H9 (cell line): Measurements from ENCODE around the gene BCLAF1. TPM values are rescaled to one million over a fixed set of nuclear protein-coding genes. Genes with fewer than 3 reads are reported as not detected.

ENCODE experiments used
- DNase-seq: peaks from one replicate; pipeline ENCODE4 v3.0.0-alpha.2; 2017
- H2AFZ ChIP-seq: one replicate; pipeline ENCODE4 v1.6.1; 2013; ENCODE audit warnings: mild to moderate bottlenecking, low read length, control low read depth, moderate library complexity
- H2AK5ac ChIP-seq: 2 replicates; pipeline ENCODE4 v1.6.1; 2013; ENCODE audit warnings: low read length, control low read depth, mixed read lengths; ENCODE audit not compliant: insufficient read length
- H2BK120ac ChIP-seq: one replicate; pipeline ENCODE4 v1.6.1; 2013; ENCODE audit warnings: low read depth, mild to moderate bottlenecking, low read length, control low read depth, inconsistent platforms; ENCODE audit not compliant: poor library complexity, severe bottlenecking
- H2BK12ac ChIP-seq: 2 replicates; pipeline ENCODE4 v1.6.1; 2013; ENCODE audit warnings: low read length, control low read depth, mixed read lengths, low read depth; ENCODE audit not compliant: insufficient read length
- H2BK15ac ChIP-seq: 2 replicates; pipeline ENCODE4 v1.6.1; 2013; ENCODE audit warnings: low read depth, low read length, control low read depth
- H2BK20ac ChIP-seq: one replicate; pipeline ENCODE4 v1.6.1; 2013; ENCODE audit warnings: low read depth, mild to moderate bottlenecking, low read length, control low read depth, inconsistent platforms; ENCODE audit not compliant: poor library complexity, severe bottlenecking
- H2BK5ac ChIP-seq: 2 replicates; pipeline ENCODE4 v1.6.1; 2013; ENCODE audit warnings: low read length, control low read depth, mixed read lengths; ENCODE audit not compliant: insufficient read length
- H3K14ac ChIP-seq: 2 replicates; pipeline ENCODE4 v1.6.1; 2013; ENCODE audit warnings: low read length, control low read depth; ENCODE audit not compliant: insufficient read depth
- H3K18ac ChIP-seq: 2 replicates; pipeline ENCODE4 v1.6.1; 2013; ENCODE audit warnings: low read depth, mild to moderate bottlenecking, mixed read lengths, low read length, control low read depth; ENCODE audit not compliant: insufficient read length
- H3K23ac ChIP-seq: 2 replicates; pipeline ENCODE4 v1.6.1; 2013; ENCODE audit warnings: low read length, control low read depth, mixed read lengths, low read depth; ENCODE audit not compliant: insufficient read length
- H3K23me2 ChIP-seq: 2 replicates; pipeline ENCODE4 v1.6.1; 2013; ENCODE audit warnings: low read depth, mild to moderate bottlenecking, mixed read lengths, low read length, control low read depth; ENCODE audit not compliant: insufficient read length, poor library complexity, severe bottlenecking
- H3K27ac ChIP-seq: 2 replicates; pipeline ENCODE4 v1.5.1; 2013; ENCODE audit warnings: low read length, control low read depth, mixed read lengths, low read depth; ENCODE audit not compliant: insufficient read length
- H3K27me3 ChIP-seq: 2 replicates; pipeline ENCODE4 v1.6.1; 2013; ENCODE audit warnings: low read length, control low read depth, inconsistent platforms; ENCODE audit not compliant: insufficient read depth
- H3K4ac ChIP-seq: 2 replicates; pipeline ENCODE4 v1.6.1; 2013; ENCODE audit warnings: low read depth, mild to moderate bottlenecking, control low read depth, inconsistent platforms, low read length, moderate library complexity
- H3K4me1 ChIP-seq: 2 replicates; pipeline ENCODE4 v1.6.1; 2013; ENCODE audit warnings: low read length, control low read depth, inconsistent platforms; ENCODE audit not compliant: insufficient read depth
- H3K4me2 ChIP-seq: 2 replicates; pipeline ENCODE4 v1.6.1; 2013; ENCODE audit warnings: low read length, control low read depth, mixed read lengths; ENCODE audit not compliant: insufficient read length, insufficient read depth
- H3K56ac ChIP-seq: 2 replicates; pipeline ENCODE4 v1.6.1; 2013; ENCODE audit warnings: low read depth, mild to moderate bottlenecking, mixed read lengths, low read length, control low read depth; ENCODE audit not compliant: insufficient read length
- H3K79me1 ChIP-seq: 2 replicates; pipeline ENCODE4 v1.6.1; 2013; ENCODE audit warnings: low read depth, mild to moderate bottlenecking, moderate library complexity, low read length, control low read depth, inconsistent platforms; ENCODE audit not compliant: insufficient read depth, poor library complexity, severe bottlenecking
- H3K79me2 ChIP-seq: 2 replicates; pipeline ENCODE4 v1.6.1; 2013; ENCODE audit warnings: low read length, control low read depth, inconsistent platforms; ENCODE audit not compliant: insufficient read depth
- H3K9ac ChIP-seq: 2 replicates; pipeline ENCODE4 v1.6.1; 2013; ENCODE audit warnings: low read length, control low read depth, mixed read lengths; ENCODE audit not compliant: insufficient read length; ENCODE audit errors: extremely low read depth
- H3K9me3 ChIP-seq: one replicate; pipeline ENCODE4 v1.6.1; 2013; ENCODE audit warnings: low read depth, low read length, inconsistent platforms; ENCODE audit not compliant: control insufficient read depth
- H3T11ph ChIP-seq: one replicate; pipeline ENCODE4 v1.6.1; 2013; ENCODE audit warnings: mild to moderate bottlenecking, low read length, control low read depth, inconsistent platforms
- H4K20me1 ChIP-seq: one replicate; pipeline ENCODE4 v1.6.1; 2013; ENCODE audit not compliant: control insufficient read depth, insufficient read length, insufficient read depth
- H4K5ac ChIP-seq: 2 replicates; pipeline ENCODE4 v1.6.1; 2013; ENCODE audit warnings: low read depth, mild to moderate bottlenecking, mixed read lengths, low read length, control low read depth; ENCODE audit not compliant: insufficient read length
- H4K8ac ChIP-seq: replicated peaks from 2 replicates; pipeline ENCODE4 v1.6.1; 2013; ENCODE audit warnings: low read length, control low read depth, mixed read lengths, low read depth; ENCODE audit not compliant: insufficient read length
- H4K91ac ChIP-seq: 2 replicates; pipeline ENCODE4 v1.6.1; 2013; ENCODE audit warnings: low read depth, mild to moderate bottlenecking, moderate library complexity, mixed read lengths, low read length, control low read depth; ENCODE audit not compliant: insufficient read length
- H3K27ac Mint-ChIP-seq, 3 experiments: 2 replicates in 2 of 3; 3 replicates in 1 of 3; pipeline ENCODE4 v1.8.0; 2020 to 2021; ENCODE audit warnings: mixed read lengths in 3 of 3, mild to moderate bottlenecking in 1 of 3, moderate library complexity in 1 of 3
- H3K27me3 Mint-ChIP-seq: 2 replicates; pipeline ENCODE4 v1.8.0; 2021; ENCODE audit warnings: low read depth, mild to moderate bottlenecking, moderate library complexity, mixed read lengths
- H3K36me3 Mint-ChIP-seq, 3 experiments: 2 replicates in 2 of 3; 3 replicates in 1 of 3; pipeline ENCODE4 v1.8.0; 2020 to 2021; ENCODE audit warnings: low read depth in 3 of 3, mixed read lengths in 3 of 3; ENCODE audit not compliant: insufficient read depth in 1 of 3
- H3K4me1 Mint-ChIP-seq, 2 experiments: 2 replicates each; pipeline ENCODE4 v1.8.0; 2020; ENCODE audit warnings: mixed read lengths in 2 of 2
- H3K4me3 Mint-ChIP-seq, 2 experiments: 2 replicates in 1 of 2; 3 replicates in 1 of 2; pipeline ENCODE4 v1.8.0; 2020 to 2021; ENCODE audit warnings: mild to moderate bottlenecking in 2 of 2, mixed read lengths in 2 of 2, moderate library complexity in 1 of 2
- H3K9me3 Mint-ChIP-seq, 2 experiments: 2 replicates in 1 of 2; 3 replicates in 1 of 2; pipeline ENCODE4 v1.8.0; 2020; ENCODE audit warnings: mild to moderate bottlenecking in 2 of 2, mixed read lengths in 2 of 2, moderate library complexity in 1 of 2
- CTCF ChIP-seq: fragments of 200-600 bp; sonication (generic); conservative IDR thresholded peaks from 3 replicates; pipeline ENCODE4 v1.8.0; 2021; ENCODE audit warnings: antibody characterized with exemption, mild to moderate bottlenecking
- WGBS: extraction: QIAGEN DNeasy Blood & Tissue Kit; methylation state at CpG from one replicate; pipeline ENCODE4 v1.1.7; 2013; ENCODE audit warnings: missing lambda C conversion rate, low lambda C conversion rate, mixed read lengths; ENCODE audit not compliant: insufficient read length; ENCODE audit errors: extremely low coverage; 5-methylcytosine and 5-hydroxymethylcytosine counted together
- total RNA-seq: library from RNA; stranded (reverse); gene quantifications from 2 replicates; pipeline ENCODE4 v1.2.1, GENCODE V29; 2021

The BCLAF1 gene
- total RNA-seq, 1 experiment from 2014 or later: 257 TPM

GRCh38 chr6:136235233-136235564 is 54.4 kb downstream of the BCLAF1 start:
- Histone ChIP-seq H3K27me3 (no peaks in the 10 kb centered on the region), H4K5ac (no peak overlapping the region), H2BK15ac (no peak overlapping the region), H3K4ac (no peak overlapping the region), H3K9me3 (no peaks in the 10 kb centered on the region), H3K56ac (no peak overlapping the region), H3K4me2 (no peak overlapping the region), H3T11ph (no peak overlapping the region), H3K27ac (no peak overlapping the region), H2BK120ac (no peak overlapping the region), H3K23ac (no peak overlapping the region), H3K18ac (no peak overlapping the region), H3K79me2 (no peaks in the 10 kb centered on the region), H3K14ac (no peak overlapping the region), H4K8ac (no peak overlapping the region), H3K79me1 (no peaks in the 10 kb centered on the region), H3K9ac (no peak overlapping the region), H4K20me1 (no peaks in the 10 kb centered on the region), H2BK20ac (no peak overlapping the region), H2BK12ac (no peak overlapping the region), H3K23me2 (no peaks in the 10 kb centered on the region), H2BK5ac (no peak overlapping the region), H4K91ac (no peak overlapping the region), H2AFZ (no peak overlapping the region), H2AK5ac (no peak overlapping the region), H3K4me1 (no peaks in the 10 kb centered on the region)
- Mint-ChIP-seq H3K9me3 (no peaks in the 10 kb centered on the region), H3K36me3 (peaks cover 0 to 39% (median 27%) of the 10 kb centered on the region in 3 experiments; a peak in 5 of 7 replicates), H3K27ac (no peak overlapping the region), H3K4me3 (no peak overlapping the region), H3K27me3 (no peaks in the 10 kb centered on the region), H3K4me1 (peaks cover 0 to 3% of the 10 kb centered on the region in 2 experiments; a peak in 1 of 4 replicates)
- TF ChIP-seq CTCF: no peak
- WGBS: no CpG with 5 or more reads among the region's 4 CpGs
- no peak for DNase-seq
